Keratinocyte (primary cell): ENCODE measurements around the gene CCBE1.

ENCODE experiments used
- CTCF ChIP-seq, 3 experiments: IDR thresholded peaks in 1 of 3; conservative IDR thresholded peaks in 1 of 3; optimal IDR thresholded peaks in 1 of 3; 2 replicates in 2 of 3; 3 replicates in 1 of 3; pipeline versions ENCODE3 to v1.5.1; 2011; ENCODE audit warnings: low read length in 3 of 3, mild to moderate bottlenecking in 3 of 3, moderate library complexity in 2 of 3, control low read depth in 1 of 3, inconsistent platforms in 1 of 3; ENCODE audit not compliant: insufficient read depth in 2 of 3; ENCODE audit errors: extremely low read depth in 1 of 3
- EZH2 ChIP-seq: IDR thresholded peaks from one replicate; pipeline ENCODE4 v1.6.1; 2012; ENCODE audit warnings: inconsistent platforms, mild to moderate bottlenecking, low read length, moderate library complexity

DNA sequence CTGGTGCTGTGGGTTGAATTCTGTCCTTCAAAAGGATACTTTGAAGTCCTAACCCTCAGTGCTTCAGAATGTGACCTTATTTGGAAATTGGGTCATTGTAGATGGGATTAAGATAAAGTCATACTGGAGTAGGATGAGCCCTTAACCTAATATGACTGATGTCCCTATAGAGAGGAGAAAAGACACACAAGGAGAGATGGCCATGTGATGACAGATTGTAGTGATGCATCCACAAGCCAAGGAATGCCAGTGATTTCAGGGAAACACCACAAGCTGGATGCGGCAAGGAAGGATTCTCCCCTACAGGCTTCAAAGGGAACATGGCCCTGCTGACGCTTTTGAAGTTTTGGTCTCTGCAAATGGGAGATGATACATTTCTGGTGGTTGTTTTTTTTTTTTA lies 24.7 kb upstream of the CCBE1 start:
- no peak for TF ChIP-seq CTCF (optimal IDR thresholded peaks at IDR 0.05 in 1 of 3, IDR thresholded peaks at IDR 0.05 in 1 of 3, conservative IDR thresholded peaks at IDR 0.05 in 1 of 3; ENCODE audit: extremely low read depth in 1 of 3, insufficient read depth in 2 of 3, low read length in 3 of 3)
- no peak for TF ChIP-seq EZH2
